Neutrophil (primary cell): ENCODE data around the gene FILIP1.

Source experiments
- H3K27ac ChIP-seq: fragments of 200-600 bp; sonication (generic); 2 replicates; pipeline ENCODE4 v1.5.1; 2016; ENCODE audit warnings: mild to moderate bottlenecking, moderate library complexity
- H3K27me3 ChIP-seq: fragments of 200-600 bp; sonication (generic); 2 replicates; pipeline ENCODE4 v1.6.0; 2016; ENCODE audit warnings: mild to moderate bottlenecking
- H3K36me3 ChIP-seq: fragments of 200-600 bp; sonication (generic); 2 replicates; pipeline ENCODE4 v1.5.1; 2017
- H3K4me1 ChIP-seq, 2 experiments: fragments of 200-600 bp in 1 of 2; sonication (generic) in 1 of 2; 1 replicate in 1 of 2; 2 replicates in 1 of 2; pipeline versions ENCODE4 v1.5.1 to v1.6.1; 2013 to 2016; ENCODE audit warnings: low read depth in 1 of 2, low read length in 1 of 2, mild to moderate bottlenecking in 1 of 2, moderate library complexity in 1 of 2; ENCODE audit not compliant: control insufficient read depth in 1 of 2, insufficient read depth in 1 of 2
- H3K4me3 ChIP-seq, 2 experiments: fragments of 200-600 bp in 1 of 2; sonication (generic) in 1 of 2; 1 replicate in 1 of 2; 2 replicates in 1 of 2; pipeline ENCODE4 v1.5.1; 2013 to 2016; ENCODE audit warnings: low read depth in 1 of 2, low read length in 1 of 2, mild to moderate bottlenecking in 1 of 2, moderate library complexity in 1 of 2
- H3K9me3 ChIP-seq: fragments of 200-600 bp; sonication (generic); 2 replicates; pipeline ENCODE4 v1.5.1; 2016
- TF ChIP-seq, protein P1 (sequence below): fragments of 200-600 bp; sonication (generic); IDR thresholded peaks from 2 replicates; pipeline ENCODE4 v1.5.1; 2016; ENCODE audit warnings: antibody characterized with exemption

FILIP1 gene

DNA sequence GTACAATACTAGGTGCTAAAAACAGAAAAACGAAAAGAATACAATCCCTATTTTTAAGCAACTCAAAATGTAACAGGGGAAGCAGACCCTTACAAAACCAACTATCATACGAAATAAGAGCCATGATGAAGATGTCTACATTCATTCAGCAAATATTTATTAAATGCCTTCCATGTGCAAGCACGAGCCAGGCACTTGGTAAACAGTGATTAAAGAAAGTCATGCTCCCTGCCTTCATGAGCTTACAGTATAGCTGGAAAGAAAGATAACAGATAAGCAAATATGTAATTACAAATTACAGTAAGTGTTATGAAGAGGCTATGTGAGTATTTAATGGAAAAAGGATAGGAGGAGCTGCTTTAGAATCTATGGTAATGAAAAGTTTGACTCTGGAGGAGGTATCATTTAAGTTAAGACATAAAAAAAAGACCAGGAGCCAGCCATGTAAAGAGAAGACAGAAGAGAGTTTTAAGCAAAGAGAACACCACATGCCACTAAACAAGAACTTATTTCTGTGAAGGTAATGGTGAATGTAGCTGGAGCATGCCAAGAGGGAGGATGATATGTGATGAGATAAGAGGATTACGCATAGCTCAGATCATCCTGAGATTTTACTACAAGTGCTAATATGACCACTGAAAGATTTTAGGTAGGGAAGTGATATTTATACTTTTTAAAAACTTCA lies 230.7 kb downstream of the FILIP1 start:
- H3K36me3 ChIP-seq = peaks cover 67% of the 10 kb centered on the region
- TF ChIP-seq, protein P1, sequence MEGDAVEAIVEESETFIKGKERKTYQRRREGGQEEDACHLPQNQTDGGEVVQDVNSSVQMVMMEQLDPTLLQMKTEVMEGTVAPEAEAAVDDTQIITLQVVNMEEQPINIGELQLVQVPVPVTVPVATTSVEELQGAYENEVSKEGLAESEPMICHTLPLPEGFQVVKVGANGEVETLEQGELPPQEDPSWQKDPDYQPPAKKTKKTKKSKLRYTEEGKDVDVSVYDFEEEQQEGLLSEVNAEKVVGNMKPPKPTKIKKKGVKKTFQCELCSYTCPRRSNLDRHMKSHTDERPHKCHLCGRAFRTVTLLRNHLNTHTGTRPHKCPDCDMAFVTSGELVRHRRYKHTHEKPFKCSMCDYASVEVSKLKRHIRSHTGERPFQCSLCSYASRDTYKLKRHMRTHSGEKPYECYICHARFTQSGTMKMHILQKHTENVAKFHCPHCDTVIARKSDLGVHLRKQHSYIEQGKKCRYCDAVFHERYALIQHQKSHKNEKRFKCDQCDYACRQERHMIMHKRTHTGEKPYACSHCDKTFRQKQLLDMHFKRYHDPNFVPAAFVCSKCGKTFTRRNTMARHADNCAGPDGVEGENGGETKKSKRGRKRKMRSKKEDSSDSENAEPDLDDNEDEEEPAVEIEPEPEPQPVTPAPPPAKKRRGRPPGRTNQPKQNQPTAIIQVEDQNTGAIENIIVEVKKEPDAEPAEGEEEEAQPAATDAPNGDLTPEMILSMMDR = no peak
- H3K9me3 ChIP-seq = no peaks in the 10 kb centered on the region
- H3K27ac ChIP-seq = no peak overlapping the region
- H3K27me3 ChIP-seq = no peaks in the 10 kb centered on the region
- H3K4me1 ChIP-seq = no peaks in the 10 kb centered on the region
- no peak overlapping the region for H3K4me3 ChIP-seq

DNA sequence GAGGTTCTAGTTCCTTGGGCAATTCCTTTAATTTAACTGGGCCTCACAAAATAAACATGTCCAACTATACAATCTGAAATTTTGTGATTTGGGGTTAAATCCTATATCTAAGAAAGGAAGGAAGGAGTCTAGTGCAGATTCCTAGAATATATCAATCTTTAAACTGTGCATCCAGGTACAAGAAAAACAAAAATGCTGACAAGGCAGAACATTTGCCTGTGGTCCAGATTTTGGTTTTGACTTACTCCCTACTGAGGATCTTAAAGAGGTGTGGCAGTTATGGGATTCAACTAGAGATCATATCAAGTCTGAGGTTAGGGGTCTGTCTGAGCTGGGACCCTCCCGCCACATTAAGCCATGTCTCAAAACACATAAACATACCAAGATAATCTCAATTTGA lies 232.3 kb downstream of the FILIP1 start:
- TF ChIP-seq, protein P1 = no peak
- Histone ChIP-seq H3K9me3 (no peaks in the 10 kb centered on the region), H3K4me3 (no peak overlapping the region), H3K36me3 (peaks cover 72% of the 10 kb centered on the region), H3K4me1 (no peaks in the 10 kb centered on the region), H3K27ac (no peak overlapping the region), H3K27me3 (no peaks in the 10 kb centered on the region)

DNA sequence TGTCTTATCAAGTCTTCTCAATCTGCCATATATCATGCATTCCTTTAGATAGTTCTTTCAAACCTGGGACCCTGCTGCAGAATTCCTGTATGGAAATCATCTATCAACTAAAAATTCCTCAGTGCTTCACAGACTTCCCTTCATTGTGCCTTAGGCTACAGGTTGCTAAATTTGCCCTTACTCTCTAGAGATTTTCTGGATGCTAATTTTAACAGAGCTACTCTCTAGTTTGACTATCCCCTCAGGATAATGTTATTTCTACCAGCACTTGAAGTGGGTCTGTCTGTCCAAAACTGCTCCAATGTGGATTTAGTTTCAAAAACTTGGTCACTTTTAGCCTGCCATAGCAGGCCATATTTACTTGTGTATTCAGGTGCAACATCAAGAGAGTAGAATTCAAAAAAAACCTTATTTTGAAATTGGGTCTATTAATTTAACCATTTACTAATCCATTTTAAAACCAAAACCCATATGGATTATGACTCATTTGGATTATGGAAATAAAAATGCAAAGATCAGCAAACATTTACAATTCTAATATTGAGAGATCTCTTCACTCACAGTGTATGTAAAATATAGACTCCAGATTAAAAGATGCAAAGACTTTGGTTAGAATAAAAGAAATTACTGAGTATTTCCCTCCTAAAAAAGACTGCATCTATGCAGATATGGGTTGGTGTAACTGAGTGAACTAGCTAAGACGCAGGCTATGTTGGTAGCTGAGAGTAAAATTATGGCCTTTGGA lies 236.1 kb downstream of the FILIP1 start:
- no peaks in the 10 kb centered on the region for H3K4me1 ChIP-seq
- no peaks in the 10 kb centered on the region for H3K9me3 ChIP-seq
- peaks cover 81% of the 10 kb centered on the region for H3K36me3 ChIP-seq
- TF ChIP-seq, protein P1 = no peak
- H3K27ac ChIP-seq = no peak overlapping the region
- H3K4me3 ChIP-seq = no peak overlapping the region
- H3K27me3 ChIP-seq = no peaks in the 10 kb centered on the region

DNA sequence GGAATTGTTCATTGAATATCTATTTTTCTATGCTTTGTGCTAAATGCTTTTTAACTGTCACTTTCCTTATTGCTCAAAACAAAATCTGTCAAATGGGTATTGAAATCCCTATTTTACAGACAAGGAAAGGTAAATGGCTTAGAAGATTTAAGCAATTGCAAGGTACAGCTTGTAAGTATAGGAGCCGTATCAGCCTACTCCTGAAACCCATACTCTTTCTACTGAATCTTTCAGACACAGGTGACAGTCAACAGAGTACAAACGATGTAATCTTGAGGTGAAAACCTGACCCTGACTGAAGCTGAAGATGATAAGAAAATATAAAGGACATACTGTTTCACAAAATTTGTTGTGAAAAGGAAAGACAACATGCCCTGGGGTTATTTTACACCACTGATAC lies 243.0 kb downstream of the FILIP1 start:
- Histone ChIP-seq H3K4me1 (no peaks in the 10 kb centered on the region), H3K4me3 (no peak overlapping the region), H3K36me3 (peaks cover 26% of the 10 kb centered on the region), H3K9me3 (no peaks in the 10 kb centered on the region), H3K27ac (no peak overlapping the region), H3K27me3 (peaks cover 23% of the 10 kb centered on the region)
- TF ChIP-seq, protein P1 = no peak

DNA sequence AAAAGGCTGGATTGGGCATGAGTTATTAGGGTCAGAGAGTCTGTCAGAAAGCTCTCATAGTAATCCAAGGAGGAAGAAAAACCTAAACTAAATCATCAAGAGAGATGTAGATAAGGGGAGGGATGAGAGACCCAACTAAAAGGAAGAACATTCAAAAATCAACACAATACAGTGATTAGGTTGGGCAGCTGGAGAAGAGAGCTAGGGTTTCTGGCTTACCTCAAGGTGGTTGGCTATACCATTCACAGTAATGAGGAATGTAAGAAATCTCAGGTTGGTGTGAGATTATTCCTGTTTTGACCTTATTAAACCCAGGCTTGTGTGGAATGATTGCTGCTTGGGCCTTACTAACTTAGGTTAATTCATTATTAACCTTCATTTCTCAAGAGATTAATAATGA lies 243.8 kb downstream of the FILIP1 start:
- Histone ChIP-seq H3K27ac (no peak overlapping the region), H3K4me1 (no peaks in the 10 kb centered on the region), H3K27me3 (peaks cover 29% of the 10 kb centered on the region), H3K4me3 (no peak overlapping the region), H3K36me3 (peaks cover 19% of the 10 kb centered on the region), H3K9me3 (no peaks in the 10 kb centered on the region)
- TF ChIP-seq, protein P1 = no peak
